ENCODE measurements around the gene ARL4A.
"Not testable (repeated sequence)": the region's sequence is repeated elsewhere in the genome, so short reads cannot be mapped to it uniquely, and the experiment has no call there.

The ARL4A gene

GRCh38 chr7:12670000-12670729, 17.3 kb upstream of the ARL4A start:
- DNase-seq, result peak; percentile 10

GRCh38 chr7:12670743-12671520, 16.5 kb upstream of the ARL4A start:
- no peak for DNase-seq

- DNase-seq, result peak; percentile 6
Observed at GRCh38 chr7:12673436-12673835, 14.0 kb upstream of the ARL4A start.

- DNase-seq, result no peak
Observed at GRCh38 chr7:12674053-12674452, 13.4 kb upstream of the ARL4A start.

- no peak for DNase-seq
Observed at GRCh38 chr7:12674861-12675260, 12.6 kb upstream of the ARL4A start.

- no peak for DNase-seq
Observed at GRCh38 chr7:12683678-12684585, 3.5 kb upstream of the ARL4A start.

- no peak for DNase-seq
Observed at GRCh38 chr7:12684733-12685132, 2.7 kb upstream of the ARL4A start.

GRCh38 chr7:12685550-12685949, 1.9 kb upstream of the ARL4A start:
- no peak for DNase-seq

- peak; percentile 93 for DNase-seq
Observed at GRCh38 chr7:12686234-12686890, 1.1 kb upstream of the ARL4A start.

GRCh38 chr7:12687718-12688171, 312 bp downstream of the ARL4A start:
- DNase-seq, result no peak

- DNase-seq, result not testable (repeated sequence)
Observed at GRCh38 chr7:12688485-12689170, 1.2 kb downstream of the ARL4A start.

- DNase-seq, result no peak
Observed at GRCh38 chr7:12689451-12689850, 2.0 kb downstream of the ARL4A start.

- no peak for DNase-seq
Observed at GRCh38 chr7:12690041-12690878, 2.8 kb downstream of the ARL4A start.

GRCh38 chr7:12691388-12691787, 4.0 kb downstream of the ARL4A start:
- not testable (repeated sequence) for DNase-seq

- no peak for DNase-seq
Observed at GRCh38 chr7:12692035-12692434, 4.6 kb downstream of the ARL4A start.

GRCh38 chr7:12692479-12693259, 5.2 kb downstream of the ARL4A start:
- DNase-seq, result no peak

GRCh38 chr7:12694817-12695216, 7.4 kb downstream of the ARL4A start:
- DNase-seq, result no peak

- no peak for DNase-seq
Observed at GRCh38 chr7:12695965-12696364, 8.5 kb downstream of the ARL4A start.

- no peak for DNase-seq
Observed at GRCh38 chr7:12699299-12699698, 11.9 kb downstream of the ARL4A start.

GRCh38 chr7:12701433-12701832, 14.0 kb downstream of the ARL4A start:
- no peak for DNase-seq
